HFFc6 (cell line): ENCODE results near the gene DYNC1H1. TPM values are rescaled to one million over a fixed set of nuclear protein-coding genes. Genes with fewer than 3 reads are reported as not detected.
"Not testable (repeated sequence)": the region's sequence is repeated elsewhere in the genome, so short reads cannot be mapped to it uniquely, and the experiment has no call there.

Experiments
- DNase-seq: peaks from one replicate; pipeline ENCODE4 v3.0.0-alpha.2; 2018
- H3K27ac Mint-ChIP-seq: 2 replicates; pipeline ENCODE4 v1.8.0; 2020; ENCODE audit warnings: mild to moderate bottlenecking, mixed read lengths
- H3K27me3 Mint-ChIP-seq: 2 replicates; pipeline ENCODE4 v1.8.0; 2021; ENCODE audit warnings: mild to moderate bottlenecking, moderate library complexity, mixed read lengths; ENCODE audit not compliant: insufficient read depth
- H3K36me3 Mint-ChIP-seq: 2 replicates; pipeline ENCODE4 v1.8.0; 2021; ENCODE audit warnings: low read depth, mixed read lengths
- H3K4me1 Mint-ChIP-seq: 2 replicates; pipeline ENCODE4 v1.8.0; 2020; ENCODE audit warnings: low read depth, mixed read lengths
- H3K4me3 Mint-ChIP-seq: 2 replicates; pipeline ENCODE4 v1.8.0; 2020; ENCODE audit warnings: mild to moderate bottlenecking, moderate library complexity, mixed read lengths
- H3K9me3 Mint-ChIP-seq: 2 replicates; pipeline ENCODE4 v1.8.0; 2020; ENCODE audit warnings: mild to moderate bottlenecking, mixed read lengths
- total RNA-seq, 6 experiments: library from RNA; stranded (reverse); fragmentation: NEBNext Ultra II Directional; extraction: Animal tissue kit (Norgen Biotek cat#: 25700); gene quantifications; 2 replicates in 1 of 6; 3 replicates in 5 of 6; pipeline ENCODE4 v1.2.3, GENCODE V29; 2021
- TF ChIP-seq, protein P1 (sequence below): fragments of 200-600 bp; sonication (generic); IDR thresholded peaks from 2 replicates; pipeline ENCODE4 v1.5.0; 2021; ENCODE audit warnings: antibody characterized with exemption, mild to moderate bottlenecking

Gene DYNC1H1
- total RNA-seq, 6 experiments from 2014 or later = 364 to 643 (median 408) TPM

DNA sequence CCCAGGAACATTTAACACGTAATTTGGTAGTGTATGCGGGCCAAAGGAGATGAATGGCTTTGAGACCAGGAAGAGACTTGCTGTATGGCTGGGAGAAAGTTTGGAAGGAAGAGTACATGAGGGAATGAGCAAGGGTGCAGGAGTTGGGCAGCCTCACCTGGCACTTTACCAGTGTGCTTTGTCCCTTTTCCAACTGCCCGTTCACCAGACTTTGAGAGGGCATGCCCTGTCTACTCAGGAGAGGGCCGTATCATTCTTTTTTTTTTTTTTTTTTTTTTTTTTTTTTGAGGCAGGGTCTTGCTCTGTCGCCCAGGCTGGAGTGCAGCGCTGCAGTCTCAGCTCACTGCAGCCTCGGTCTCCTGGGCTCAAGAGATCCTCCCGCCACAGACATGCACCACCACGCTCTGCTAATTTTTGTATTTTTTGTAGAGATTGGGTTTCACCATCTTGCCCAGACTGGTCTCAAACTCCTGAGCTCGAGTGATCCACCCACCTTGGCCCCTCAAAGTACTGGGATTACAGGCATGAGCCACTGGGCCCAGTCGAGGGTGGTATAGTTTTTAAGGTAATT, 6.5 kb downstream of the DYNC1H1 start:
- no peak for DNase-seq
- Mint-ChIP-seq H3K36me3 (peaks cover 46% of the 10 kb centered on the region), H3K27ac (peak overlapping the region; percentile 91), H3K27me3 (no peaks in the 10 kb centered on the region; the same call in 1 of the 2 replicates), H3K4me1 (peaks cover 79% of the 10 kb centered on the region), H3K9me3 (no peaks in the 10 kb centered on the region), H3K4me3 (peak overlapping the region; percentile 38; the same call in 1 of the 2 replicates)
- TF ChIP-seq, protein P1, sequence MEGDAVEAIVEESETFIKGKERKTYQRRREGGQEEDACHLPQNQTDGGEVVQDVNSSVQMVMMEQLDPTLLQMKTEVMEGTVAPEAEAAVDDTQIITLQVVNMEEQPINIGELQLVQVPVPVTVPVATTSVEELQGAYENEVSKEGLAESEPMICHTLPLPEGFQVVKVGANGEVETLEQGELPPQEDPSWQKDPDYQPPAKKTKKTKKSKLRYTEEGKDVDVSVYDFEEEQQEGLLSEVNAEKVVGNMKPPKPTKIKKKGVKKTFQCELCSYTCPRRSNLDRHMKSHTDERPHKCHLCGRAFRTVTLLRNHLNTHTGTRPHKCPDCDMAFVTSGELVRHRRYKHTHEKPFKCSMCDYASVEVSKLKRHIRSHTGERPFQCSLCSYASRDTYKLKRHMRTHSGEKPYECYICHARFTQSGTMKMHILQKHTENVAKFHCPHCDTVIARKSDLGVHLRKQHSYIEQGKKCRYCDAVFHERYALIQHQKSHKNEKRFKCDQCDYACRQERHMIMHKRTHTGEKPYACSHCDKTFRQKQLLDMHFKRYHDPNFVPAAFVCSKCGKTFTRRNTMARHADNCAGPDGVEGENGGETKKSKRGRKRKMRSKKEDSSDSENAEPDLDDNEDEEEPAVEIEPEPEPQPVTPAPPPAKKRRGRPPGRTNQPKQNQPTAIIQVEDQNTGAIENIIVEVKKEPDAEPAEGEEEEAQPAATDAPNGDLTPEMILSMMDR = no peak

DNA sequence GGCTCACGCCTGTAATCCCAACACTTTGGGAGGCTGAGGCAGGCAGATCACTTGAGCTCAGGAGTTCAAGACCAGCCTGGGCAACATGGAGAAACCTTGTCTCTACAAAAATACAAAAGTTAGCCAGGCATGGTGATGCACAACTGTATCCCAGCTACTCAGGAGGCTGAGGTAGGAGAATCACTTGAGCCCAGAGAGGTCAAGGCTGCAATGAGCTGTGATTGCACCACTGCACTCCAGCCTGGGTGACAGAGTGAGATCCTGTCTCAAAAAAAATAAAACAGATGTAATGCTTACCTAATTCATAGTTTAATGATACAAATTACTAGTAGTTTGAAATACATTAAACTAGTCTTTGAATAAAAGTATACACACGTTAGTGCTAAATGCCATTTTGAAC, 7.1 kb downstream of the DYNC1H1 start:
- not testable (repeated sequence) for H3K27me3 Mint-ChIP-seq, H3K9me3 Mint-ChIP-seq, DNase-seq
- Mint-ChIP-seq H3K27ac (peak overlapping the region; percentile 91), H3K36me3 (peaks cover 45% of the 10 kb centered on the region), H3K4me1 (peaks cover 80% of the 10 kb centered on the region), H3K4me3 (peak overlapping the region; percentile 80)

DNA sequence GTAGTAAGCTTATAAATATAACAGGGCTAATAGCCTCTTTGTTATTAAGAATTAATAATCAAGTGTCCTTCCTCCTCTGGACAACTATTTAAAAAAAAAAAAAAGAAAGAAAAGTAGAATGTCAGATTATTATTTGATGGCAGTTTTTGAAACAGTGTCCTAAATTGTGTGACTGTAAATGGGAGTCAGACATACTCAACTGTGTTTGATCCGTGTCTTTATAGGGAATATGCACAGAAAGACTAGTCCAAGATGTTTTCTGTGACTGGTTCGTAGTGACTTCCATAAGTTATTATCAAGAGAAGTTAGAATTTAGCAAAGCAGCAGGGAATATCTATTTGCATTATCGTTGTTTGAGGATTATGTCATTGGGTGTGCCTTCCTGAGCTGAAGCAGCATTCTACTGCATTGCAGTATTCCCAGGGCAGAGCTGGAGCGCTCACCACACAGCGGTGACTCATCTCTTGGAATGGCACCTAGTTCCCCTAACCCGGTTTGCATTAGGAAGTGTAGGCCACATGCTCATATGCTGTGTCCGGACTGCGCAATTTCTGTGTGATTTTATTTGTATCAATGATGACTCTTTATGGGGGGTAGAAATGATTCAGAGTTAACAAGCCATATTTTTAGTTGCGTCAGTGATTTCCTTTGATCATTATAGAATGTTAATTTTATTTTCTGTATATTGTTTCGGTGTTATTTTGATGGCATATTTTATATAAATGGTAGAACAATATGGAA, 7.9 kb downstream of the DYNC1H1 start:
- H3K4me1 Mint-ChIP-seq = peaks cover 79% of the 10 kb centered on the region
- TF ChIP-seq, protein P1 = no peak
- peak; percentile 99 for DNase-seq
- no peaks in the 10 kb centered on the region for H3K9me3 Mint-ChIP-seq
- peaks cover 42% of the 10 kb centered on the region for H3K36me3 Mint-ChIP-seq
- no peaks in the 10 kb centered on the region; the same call in 1 of the 2 replicates for H3K27me3 Mint-ChIP-seq
- peak overlapping the region; percentile 80 for H3K4me3 Mint-ChIP-seq
- peak overlapping the region; percentile 91 for H3K27ac Mint-ChIP-seq

DNA sequence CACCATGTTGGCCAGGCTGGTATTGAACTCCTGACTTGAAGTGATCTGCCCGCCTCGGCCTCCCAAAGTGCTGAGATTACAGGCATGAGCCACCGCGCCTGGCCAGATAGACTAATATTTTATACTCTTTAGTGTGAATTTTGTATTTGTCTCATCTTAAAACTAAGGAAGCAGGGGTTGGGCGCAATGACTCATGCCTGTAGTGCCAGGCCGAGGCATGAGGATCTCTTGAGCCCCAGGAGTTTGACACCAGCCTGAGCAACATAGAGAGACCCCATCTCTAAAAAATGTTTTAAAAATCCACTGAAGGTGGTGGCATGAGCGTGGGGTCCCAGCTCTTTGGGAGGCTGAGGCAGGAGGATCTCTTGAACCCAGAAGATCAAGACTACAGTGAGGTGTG, 9.0 kb downstream of the DYNC1H1 start:
- no peak for DNase-seq
- Mint-ChIP-seq H3K36me3 (peaks cover 44% of the 10 kb centered on the region), H3K27me3 (no peaks in the 10 kb centered on the region; the same call in 1 of the 2 replicates), H3K9me3 (no peaks in the 10 kb centered on the region), H3K4me3 (peak overlapping the region; percentile 80), H3K27ac (peak overlapping the region; percentile 91), H3K4me1 (peaks cover 74% of the 10 kb centered on the region)
- TF ChIP-seq, protein P1 = no peak

DNA sequence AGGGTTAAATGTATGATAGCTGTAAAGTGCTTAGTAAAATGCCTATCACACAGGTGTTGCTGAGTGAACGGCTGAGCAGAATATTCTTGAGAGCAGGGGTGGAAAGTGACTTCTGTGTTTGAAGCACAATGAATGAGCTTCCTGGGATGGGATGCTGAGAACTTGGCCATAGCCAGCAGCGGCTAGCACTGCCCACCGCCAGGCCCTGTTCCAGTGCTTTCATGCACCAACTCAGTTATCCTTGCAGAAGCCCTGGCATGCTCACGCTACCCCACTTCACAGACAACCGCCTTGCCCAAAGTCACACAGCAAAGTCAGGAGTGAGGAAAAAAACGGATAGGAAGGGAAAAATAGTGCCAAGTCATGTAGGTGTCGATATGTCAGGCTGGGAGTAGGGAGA, 10.9 kb downstream of the DYNC1H1 start:
- DNase-seq = no peak
- Mint-ChIP-seq H3K36me3 (peaks cover 44% of the 10 kb centered on the region), H3K27ac (peak overlapping the region; percentile 73), H3K27me3 (no peaks in the 10 kb centered on the region), H3K9me3 (no peaks in the 10 kb centered on the region), H3K4me3 (no peak overlapping the region), H3K4me1 (peaks cover 78% of the 10 kb centered on the region)
- TF ChIP-seq, protein P1 = no peak
